Measurements from ENCODE around the gene TBRG4.

TBRG4 gene

GRCh38 chr7:45151967-45152366, 40.5 kb upstream of the TBRG4 start (continued):
- TF ChIP-seq ARNTL (CRISPR knock-in tag; IDR thresholded peaks at IDR 0.05; ENCODE audit: borderline replicate concordance, low read depth) (no peak), ZNF70 (CRISPR knock-in tag; IDR thresholded peaks at IDR 0.05) (no peak), TSHZ2 (CRISPR knock-in tag; IDR thresholded peaks at IDR 0.05) (no peak), TOX (CRISPR knock-in tag; IDR thresholded peaks at IDR 0.05; ENCODE audit: borderline replicate concordance) (no peak), ZC3H10 (CRISPR knock-in tag; IDR thresholded peaks at IDR 0.05) (no peak), BACH2 (CRISPR knock-in tag; IDR thresholded peaks at IDR 0.05; ENCODE audit: borderline replicate concordance) (no peak), ZNF565 (CRISPR knock-in tag; conservative IDR thresholded peaks at IDR 0.05; ENCODE audit: low read depth) (no peak)

- no peak for ATAC-seq
- TF ChIP-seq TSHZ2 (CRISPR knock-in tag; IDR thresholded peaks at IDR 0.05): no peak
- TF ChIP-seq OSR1 (CRISPR knock-in tag; IDR thresholded peaks at IDR 0.05): no peak
- TF ChIP-seq CSRNP3 (CRISPR knock-in tag; IDR thresholded peaks at IDR 0.05): no peak
- no peak for TF ChIP-seq POU6F1 (CRISPR knock-in tag; IDR thresholded peaks at IDR 0.05; ENCODE audit: borderline replicate concordance, low read depth)
- no peak for TF ChIP-seq ZFP3 (CRISPR knock-in tag; IDR thresholded peaks at IDR 0.05)
- TF ChIP-seq ZNF565 (CRISPR knock-in tag; conservative IDR thresholded peaks at IDR 0.05; ENCODE audit: low read depth): no peak
- TF ChIP-seq ESRRG (CRISPR knock-in tag; IDR thresholded peaks at IDR 0.05): no peak
- no peak for TF ChIP-seq PATZ1 (CRISPR knock-in tag; IDR thresholded peaks at IDR 0.05; ENCODE audit: borderline replicate concordance)
- TF ChIP-seq PPARA (CRISPR knock-in tag; IDR thresholded peaks at IDR 0.05; ENCODE audit: borderline replicate concordance): no peak
- TF ChIP-seq RARB (CRISPR knock-in tag; IDR thresholded peaks at IDR 0.05): no peak
- no peak for TF ChIP-seq ZFP30 (CRISPR knock-in tag; IDR thresholded peaks at IDR 0.05)
- TF ChIP-seq TOX (CRISPR knock-in tag; IDR thresholded peaks at IDR 0.05; ENCODE audit: borderline replicate concordance): no peak
- no peak for TF ChIP-seq ARNTL (CRISPR knock-in tag; IDR thresholded peaks at IDR 0.05; ENCODE audit: borderline replicate concordance, low read depth)
These were observed 39.7 kb upstream of the TBRG4 start for GRCh38 chr7:45151131-45151684.

GRCh38 chr7:45150199-45150598, 38.7 kb upstream of the TBRG4 start:
- TF ChIP-seq CREB5 (CRISPR knock-in tag; IDR thresholded peaks at IDR 0.05; ENCODE audit: low read depth) (no peak), OSR1 (CRISPR knock-in tag; IDR thresholded peaks at IDR 0.05) (no peak), TCF4 (CRISPR knock-in tag; IDR thresholded peaks at IDR 0.05; ENCODE audit: borderline replicate concordance) (no peak), ZFP3 (CRISPR knock-in tag; IDR thresholded peaks at IDR 0.05) (no peak), SNAI2 (CRISPR knock-in tag; IDR thresholded peaks at IDR 0.05) (no peak), TOX (CRISPR knock-in tag; IDR thresholded peaks at IDR 0.05; ENCODE audit: borderline replicate concordance) (no peak), BACH2 (CRISPR knock-in tag; IDR thresholded peaks at IDR 0.05; ENCODE audit: borderline replicate concordance) (no peak), ZNF8 (CRISPR knock-in tag; IDR thresholded peaks at IDR 0.05) (no peak), ZC3H10 (CRISPR knock-in tag; IDR thresholded peaks at IDR 0.05) (no peak), CSDC2 (CRISPR knock-in tag; IDR thresholded peaks at IDR 0.05) (no peak), ZFP30 (CRISPR knock-in tag; IDR thresholded peaks at IDR 0.05) (no peak), ZNF70 (CRISPR knock-in tag; IDR thresholded peaks at IDR 0.05) (no peak)
- ATAC-seq: no peak
